Colonic mucosa (tissue), 4 donors: ENCODE results near the gene NOS1. TPM values are rescaled to one million over a fixed set of nuclear protein-coding genes. Genes with fewer than 3 reads are reported as not detected.

ENCODE experiments used
- DNase-seq: peaks from one replicate; pipeline ENCODE4 v3.0.0-alpha.2; 2020
- H3K27ac ChIP-seq: fragments of 200-600 bp; one replicate; pipeline ENCODE4 v1.8.0; 2021
- H3K27me3 ChIP-seq: fragments of 200-600 bp; one replicate; pipeline ENCODE4 v1.8.0; 2021
- H3K36me3 ChIP-seq: fragments of 200-600 bp; one replicate; pipeline ENCODE4 v1.8.0; 2021
- H3K4me1 ChIP-seq: fragments of 200-600 bp; one replicate; pipeline ENCODE4 v1.8.0; 2021; ENCODE audit warnings: mild to moderate bottlenecking
- H3K4me3 ChIP-seq: fragments of 200-600 bp; one replicate; pipeline ENCODE4 v1.8.0; 2021
- H3K9ac ChIP-seq, 2 donors: one replicate each; pipeline ENCODE4 v1.7.0; 2013; ENCODE audit warnings: control low read depth in 2 of 2, low read depth in 2 of 2, low read length in 2 of 2
- H3K9me3 ChIP-seq: fragments of 200-600 bp; one replicate; pipeline ENCODE4 v1.8.0; 2021
- intact Hi-C: fragments of 100-400 bp; cut with DNase I; formaldehyde crosslinking; loops from one replicate; pipeline ENCODE4 v1.14.1; 2022
- total RNA-seq, 2 donors: library from RNA; stranded (reverse); fragmentation: NEBNext Ultra II Directional in 1 of 2; extraction: Animal tissue kit (Norgen Biotek cat#: 25700) in 1 of 2; gene quantifications; one replicate each; pipeline ENCODE4 v1.2.1, GENCODE V29; 2021
- TF ChIP-seq, protein P1 (sequence below): fragments of 200-600 bp; IDR thresholded peaks from one replicate; pipeline ENCODE4 v1.8.0; 2022; ENCODE audit warnings: antibody characterized with exemption, mild to moderate bottlenecking
- donor health status: healthy.
- donor health status: DM: no; HTN: no; CAD: no.
- donor health status: DM: no; HTN: no; CAD: no.

Gene NOS1
- total RNA-seq, 2 donors from 2014 or later, result 0.07 to 1.9 TPM

DNA sequence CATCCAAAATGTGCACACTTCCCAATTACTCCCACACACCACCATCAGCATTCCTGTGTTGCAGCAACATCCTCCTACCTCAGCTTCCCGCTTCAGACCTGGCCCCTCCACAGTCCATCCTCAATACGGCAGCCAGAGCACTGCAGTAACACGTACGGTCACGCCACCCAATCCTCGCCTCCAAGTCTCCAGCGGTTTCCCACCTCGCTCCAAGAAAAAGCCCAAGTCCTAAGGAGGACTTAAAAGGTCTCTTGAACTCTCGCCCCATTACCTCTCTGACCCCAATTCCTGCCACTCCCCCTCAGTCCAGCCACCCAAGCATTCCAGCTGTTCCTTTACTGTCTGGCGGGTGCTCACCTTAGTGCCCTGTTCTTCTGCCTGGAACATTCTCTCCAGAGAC, 183.1 kb downstream of the NOS1 start:
- Histone ChIP-seq H3K9ac (no peak overlapping the region), H3K27me3 (no peaks in the 10 kb centered on the region), H3K4me3 (no peak overlapping the region), H3K27ac (no peak overlapping the region), H3K4me1 (no peaks in the 10 kb centered on the region), H3K36me3 (peaks cover 3% of the 10 kb centered on the region), H3K9me3 (no peaks in the 10 kb centered on the region)
- TF ChIP-seq, protein P1, sequence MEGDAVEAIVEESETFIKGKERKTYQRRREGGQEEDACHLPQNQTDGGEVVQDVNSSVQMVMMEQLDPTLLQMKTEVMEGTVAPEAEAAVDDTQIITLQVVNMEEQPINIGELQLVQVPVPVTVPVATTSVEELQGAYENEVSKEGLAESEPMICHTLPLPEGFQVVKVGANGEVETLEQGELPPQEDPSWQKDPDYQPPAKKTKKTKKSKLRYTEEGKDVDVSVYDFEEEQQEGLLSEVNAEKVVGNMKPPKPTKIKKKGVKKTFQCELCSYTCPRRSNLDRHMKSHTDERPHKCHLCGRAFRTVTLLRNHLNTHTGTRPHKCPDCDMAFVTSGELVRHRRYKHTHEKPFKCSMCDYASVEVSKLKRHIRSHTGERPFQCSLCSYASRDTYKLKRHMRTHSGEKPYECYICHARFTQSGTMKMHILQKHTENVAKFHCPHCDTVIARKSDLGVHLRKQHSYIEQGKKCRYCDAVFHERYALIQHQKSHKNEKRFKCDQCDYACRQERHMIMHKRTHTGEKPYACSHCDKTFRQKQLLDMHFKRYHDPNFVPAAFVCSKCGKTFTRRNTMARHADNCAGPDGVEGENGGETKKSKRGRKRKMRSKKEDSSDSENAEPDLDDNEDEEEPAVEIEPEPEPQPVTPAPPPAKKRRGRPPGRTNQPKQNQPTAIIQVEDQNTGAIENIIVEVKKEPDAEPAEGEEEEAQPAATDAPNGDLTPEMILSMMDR, result no peak
- no peak for DNase-seq
- intact Hi-C loops, result no loop called here

DNA sequence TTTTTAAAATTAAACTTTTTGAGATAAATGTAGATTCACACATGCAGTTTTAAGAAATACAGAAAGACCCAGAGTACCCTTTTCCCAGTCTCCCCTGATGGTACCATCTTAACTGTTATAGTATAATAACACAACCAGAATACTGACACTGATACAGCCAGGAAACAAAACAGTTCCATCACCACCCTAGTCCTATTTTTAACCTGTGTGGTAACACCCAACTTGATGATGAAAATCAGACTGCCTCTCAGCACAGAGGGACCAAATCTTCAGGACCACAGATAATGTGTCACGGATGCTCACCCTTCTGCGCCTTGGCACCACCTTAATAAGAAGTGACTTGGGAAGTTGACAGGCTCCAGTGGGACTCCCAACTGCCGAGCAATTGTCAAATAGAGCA, 189.3 kb downstream of the NOS1 start:
- no peak overlapping the region for H3K27ac ChIP-seq

DNA sequence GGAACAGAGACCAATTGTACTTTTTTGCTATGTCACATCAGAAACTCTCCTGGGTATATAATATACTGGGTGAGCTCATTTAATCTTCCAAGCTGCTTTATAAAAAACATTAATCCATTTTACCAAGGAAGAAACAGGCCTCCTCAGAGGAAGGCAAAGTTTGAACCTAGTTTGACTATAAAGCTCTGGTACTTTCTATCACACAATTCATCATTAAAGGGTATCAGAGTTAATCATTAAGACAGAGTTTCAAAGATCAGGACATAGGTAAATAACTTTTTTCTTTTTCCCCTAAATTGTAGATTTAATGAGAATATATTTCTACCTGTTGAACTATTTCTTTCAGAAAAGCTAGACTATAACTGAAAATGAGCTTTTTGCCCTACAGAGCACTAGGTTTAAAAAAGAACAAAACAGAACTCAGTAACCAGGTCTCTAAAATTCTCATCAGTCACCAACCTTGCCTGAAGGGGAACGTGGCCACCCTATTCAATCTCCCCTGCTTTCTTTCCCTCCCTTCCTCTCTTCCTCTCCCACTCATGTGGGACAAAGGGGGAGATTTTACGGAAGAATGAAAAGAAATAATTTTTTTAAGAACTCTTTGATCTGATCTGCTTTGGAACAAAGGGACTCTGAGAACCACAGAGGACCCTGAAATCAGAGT, 189.8 kb downstream of the NOS1 start:
- Histone ChIP-seq H3K9ac (no peak overlapping the region), H3K4me3 (no peak overlapping the region), H3K36me3 (peaks cover 7% of the 10 kb centered on the region), H3K9me3 (no peaks in the 10 kb centered on the region), H3K4me1 (no peaks in the 10 kb centered on the region), H3K27me3 (no peaks in the 10 kb centered on the region), H3K27ac (no peak overlapping the region)
- TF ChIP-seq, protein P1, result no peak
- no peak for DNase-seq
- intact Hi-C loops, result no loop called here

More for the DNA sequence above, 189.3 kb downstream of the NOS1 start:
- Histone ChIP-seq H3K9me3 (no peaks in the 10 kb centered on the region), H3K9ac (no peak overlapping the region), H3K4me1 (no peaks in the 10 kb centered on the region), H3K27me3 (no peaks in the 10 kb centered on the region), H3K4me3 (no peak overlapping the region), H3K36me3 (peaks cover 7% of the 10 kb centered on the region)
- TF ChIP-seq, protein P1, result no peak
- no peak for DNase-seq
- intact Hi-C loops, result no loop called here

DNA sequence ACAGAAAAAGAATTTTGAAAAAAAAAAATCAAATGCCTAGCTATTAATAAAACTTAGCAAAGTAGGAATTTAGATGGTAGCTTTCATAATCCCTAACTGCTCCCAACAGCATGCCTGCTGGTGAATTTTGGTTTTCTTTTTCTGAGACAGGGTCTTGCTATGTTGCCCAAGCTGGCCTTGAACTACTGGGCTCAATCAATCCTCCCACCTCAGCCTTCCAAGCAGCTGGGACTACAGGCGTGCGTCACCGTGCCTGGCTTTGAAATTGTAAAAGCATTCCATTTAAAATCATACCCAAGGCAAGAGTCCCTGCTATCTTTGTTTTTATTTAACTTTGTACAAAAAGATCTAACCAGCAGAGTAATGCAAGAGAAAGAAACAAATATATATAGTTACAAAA, 191.9 kb downstream of the NOS1 start:
- intact Hi-C loops, result no loop called here

DNA sequence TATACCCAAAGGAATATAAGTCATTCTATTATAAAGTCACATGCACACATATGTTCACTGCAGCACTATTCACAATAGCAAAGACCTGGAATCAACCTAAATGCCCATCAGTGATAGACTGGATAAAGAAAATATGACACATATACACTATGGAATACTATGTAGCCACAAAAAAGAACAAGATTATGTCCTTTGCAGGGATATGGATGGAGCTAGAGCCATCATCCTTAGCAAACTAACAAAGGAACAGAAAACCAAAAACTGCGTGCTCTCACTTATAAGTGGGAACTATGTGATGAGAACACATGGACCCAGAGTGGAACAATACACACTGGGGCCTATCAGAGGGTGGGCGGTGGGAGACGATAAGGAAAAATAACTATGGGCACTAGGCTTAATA, 192.4 kb downstream of the NOS1 start:
- TF ChIP-seq, protein P1, result no peak
- Histone ChIP-seq H3K36me3 (peaks cover 7% of the 10 kb centered on the region), H3K9ac (no peak overlapping the region), H3K4me3 (no peak overlapping the region), H3K27ac (no peak overlapping the region), H3K9me3 (no peaks in the 10 kb centered on the region), H3K4me1 (no peaks in the 10 kb centered on the region), H3K27me3 (no peaks in the 10 kb centered on the region)
- intact Hi-C loops, result no loop called here
- DNase-seq, result no peak

More for the DNA sequence above, 191.9 kb downstream of the NOS1 start:
- no peaks in the 10 kb centered on the region for H3K4me1 ChIP-seq
- H3K27me3 ChIP-seq, result no peaks in the 10 kb centered on the region
- H3K4me3 ChIP-seq, result no peak overlapping the region
- H3K36me3 ChIP-seq, result peaks cover 7% of the 10 kb centered on the region
- TF ChIP-seq, protein P1, result no peak
- DNase-seq, result no peak
- H3K9me3 ChIP-seq, result no peaks in the 10 kb centered on the region
- H3K9ac ChIP-seq, result no peak overlapping the region
- no peak overlapping the region for H3K27ac ChIP-seq
